PFSK-1 (cell line): ENCODE measurements around the gene GALNTL6.

Experiments used
- POLR2AphosphoS5 ChIP-seq: IDR thresholded peaks from 2 replicates; pipeline ENCODE4 v1.6.1; 2012; ENCODE audit warnings: low read depth, mild to moderate bottlenecking, control low read depth, low read length, moderate library complexity
- REST ChIP-seq, 2 experiments: IDR thresholded peaks; 2 replicates each; pipeline versions ENCODE4 v1.6.1 to v1.8.0; 2011 to 2012; ENCODE audit warnings: low read depth in 2 of 2, low read length in 2 of 2, control low read depth in 1 of 2, inconsistent platforms in 1 of 2, mild to moderate bottlenecking in 1 of 2, moderate library complexity in 1 of 2; ENCODE audit not compliant: insufficient read depth in 1 of 2
- TAF1 ChIP-seq: IDR thresholded peaks from 2 replicates; pipeline ENCODE4 v1.6.1; 2012; ENCODE audit warnings: low read length, control low read depth, borderline replicate concordance; ENCODE audit not compliant: insufficient read depth

GRCh38 chr4:172134521-172134920 is 321.3 kb downstream of the GALNTL6 start:
- TF ChIP-seq POLR2AphosphoS5 = no peak
- TF ChIP-seq REST (IDR thresholded peaks at IDR 0.05; ENCODE audit: insufficient read depth in 1 of 2, low read depth in 2 of 2, low read length in 2 of 2) = no peak
- TF ChIP-seq TAF1 = no peak
